SK-N-SH (cell line): Measurements from ENCODE around the gene KRT73. TPM values are rescaled to one million over a fixed set of nuclear protein-coding genes. Genes with fewer than 3 reads are reported as not detected.

Experiments
- CTCF ChIA-PET: fragments of 300-600, 350-600 bp; formaldehyde crosslinking; extraction: SDS; loops from one replicate; lab custom pipeline; 2021; lab: Yijun Ruan, JAX
- POLR2A ChIA-PET: fragments of 350-600 bp; sonication (Branson Sonifier 250); formaldehyde crosslinking; extraction: SDS; loops from one replicate; lab custom pipeline; 2020; ENCODE audit warnings: antibody characterized with exemption, inconsistent platforms; lab: Yijun Ruan, JAX
- DNase-seq: peaks from one replicate; pipeline ENCODE4 v3.0.0; 2012
- H2AFZ ChIP-seq: fragments of 200-600 bp; sonication (generic); 2 replicates; pipeline ENCODE4 v1.8.1; 2016; ENCODE audit warnings: antibody characterized with exemption, mild to moderate bottlenecking, low read depth
- H3F3A ChIP-seq: fragments of 200-600 bp; sonication (generic); replicated peaks from 2 replicates; pipeline ENCODE3; 2016; ENCODE audit warnings: antibody characterized with exemption, mild to moderate bottlenecking; ENCODE audit not compliant: insufficient read depth
- H3K27ac ChIP-seq, 2 experiments: fragments of 200-500 bp in 1 of 2; fragments of 200-600 bp in 1 of 2; sonication (Bioruptor generic) in 1 of 2; sonication (generic), shearing (Covaris generic) in 1 of 2; 2 replicates each; pipeline versions ENCODE4 v1.5.1 to v1.6.1; 2014 to 2016; ENCODE audit warnings: low read depth in 2 of 2, inconsistent platforms in 1 of 2, low read length in 1 of 2, mild to moderate bottlenecking in 1 of 2, mixed read lengths in 1 of 2
- H3K27me3 ChIP-seq: fragments of 200-600 bp; sonication (generic), shearing (Covaris generic); 2 replicates; pipeline ENCODE4 v1.6.1; 2016; ENCODE audit warnings: mixed run types; ENCODE audit not compliant: insufficient read depth
- H3K36me3 ChIP-seq, 2 experiments: fragments of 200-500 bp in 1 of 2; fragments of 200-600 bp in 1 of 2; sonication (Bioruptor generic) in 1 of 2; sonication (generic) in 1 of 2; replicated peaks in 1 of 2; 2 replicates each; pipeline versions ENCODE3 to v1.5.1; 2014 to 2016; ENCODE audit warnings: low read length in 1 of 2, mild to moderate bottlenecking in 1 of 2; ENCODE audit not compliant: insufficient read depth in 2 of 2, control insufficient read depth in 1 of 2
- H3K4me1 ChIP-seq, 2 experiments: fragments of 200-500 bp in 1 of 2; fragments of 200-600 bp in 1 of 2; sonication (Bioruptor generic) in 1 of 2; sonication (generic), shearing (Covaris generic) in 1 of 2; 2 replicates each; pipeline versions ENCODE4 v1.5.1 to v1.6.1; 2014 to 2016; ENCODE audit warnings: low read depth in 1 of 2, low read length in 1 of 2, mixed run types in 1 of 2; ENCODE audit not compliant: insufficient read depth in 2 of 2, control insufficient read depth in 1 of 2
- H3K4me2 ChIP-seq: fragments of 200-600 bp; sonication (generic), shearing (Covaris generic); 2 replicates; pipeline ENCODE4 v1.6.1; 2017; ENCODE audit warnings: mixed run types
- H3K4me3 ChIP-seq, 2 experiments: fragments of 200-500 bp in 1 of 2; fragments of 200-600 bp in 1 of 2; sonication (Bioruptor generic) in 1 of 2; sonication (generic), shearing (Covaris generic) in 1 of 2; 2 replicates each; pipeline versions ENCODE4 v1.5.1 to v1.8.1; 2014 to 2016; ENCODE audit warnings: low read depth in 2 of 2, inconsistent platforms in 1 of 2, low read length in 1 of 2, mild to moderate bottlenecking in 1 of 2, mixed read lengths in 1 of 2, moderate library complexity in 1 of 2
- H3K79me2 ChIP-seq: fragments of 200-600 bp; sonication (generic); 2 replicates; pipeline ENCODE4 v1.8.1; 2017; ENCODE audit warnings: mild to moderate bottlenecking; ENCODE audit not compliant: insufficient read depth
- H3K9ac ChIP-seq: fragments of 200-600 bp; sonication (generic); 2 replicates; pipeline ENCODE4 v1.6.1; 2017; ENCODE audit warnings: mixed run types
- H3K9me2 ChIP-seq: fragments of 200-600 bp; sonication (generic); 2 replicates; pipeline ENCODE4 v1.6.1; 2017; ENCODE audit warnings: mixed run types
- H3K9me3 ChIP-seq: fragments of 200-600 bp; sonication (generic); 2 replicates; pipeline ENCODE4 v1.6.1; 2017; ENCODE audit warnings: mixed run types, mild to moderate bottlenecking, moderate library complexity
- H4K20me1 ChIP-seq: fragments of 200-600 bp; sonication (generic); 2 replicates; pipeline ENCODE4 v1.6.1; 2017; ENCODE audit warnings: mild to moderate bottlenecking, mixed run types; ENCODE audit not compliant: insufficient read depth
- CHD2 ChIP-seq: fragments of 150-350 bp; IDR thresholded peaks from 2 replicates; pipeline ENCODE4 v1.6.1; 2018; ENCODE audit warnings: low read length; ENCODE audit not compliant: partially characterized antibody
- ELF1 ChIP-seq: IDR thresholded peaks from 2 replicates; pipeline ENCODE4 v1.4.0; 2012
- FOSL2 ChIP-seq: IDR thresholded peaks from 2 replicates; pipeline ENCODE4 v1.4.0; 2012; ENCODE audit warnings: low read depth, mild to moderate bottlenecking, moderate library complexity, borderline replicate concordance
- FOXJ3 ChIP-seq: sonication (generic); formaldehyde crosslinking; IDR thresholded peaks from 2 replicates; pipeline ENCODE4 v1.5.1; 2020; ENCODE audit warnings: mild to moderate bottlenecking, missing genetic modification reagents
- FOXM1 ChIP-seq: IDR thresholded peaks from 2 replicates; pipeline ENCODE4 v1.4.0; 2012; ENCODE audit warnings: low read depth, mild to moderate bottlenecking
- IRF3 ChIP-seq: fragments of 150-350 bp; IDR thresholded peaks from 2 replicates; pipeline ENCODE4 v1.6.1; 2016; ENCODE audit warnings: mild to moderate bottlenecking, low read depth, low read length
- MAX ChIP-seq: IDR thresholded peaks from 2 replicates; pipeline ENCODE4 v1.4.0; 2012; ENCODE audit warnings: low read depth
- MEF2A ChIP-seq: IDR thresholded peaks from 2 replicates; pipeline ENCODE4 v1.4.0; 2012; ENCODE audit warnings: low read depth, borderline replicate concordance
- POLR2AphosphoS5 ChIP-seq: IDR thresholded peaks from 2 replicates; pipeline ENCODE4 v1.6.1; 2012; ENCODE audit warnings: low read depth, low read length
- RAD21 ChIP-seq: IDR thresholded peaks from 2 replicates; pipeline ENCODE4 v1.6.1; 2012; ENCODE audit warnings: mild to moderate bottlenecking, low read length
- RCOR1 ChIP-seq: fragments of 150-350 bp; IDR thresholded peaks from 2 replicates; pipeline ENCODE4 v1.6.1; 2017; ENCODE audit warnings: antibody characterized with exemption, low read length
- REST ChIP-seq: IDR thresholded peaks from 2 replicates; pipeline ENCODE4 v1.6.1; 2012; ENCODE audit warnings: mild to moderate bottlenecking, low read depth, low read length, moderate library complexity
- RFX5 ChIP-seq: IDR thresholded peaks from 2 replicates; pipeline ENCODE4 v1.6.1; 2012; ENCODE audit warnings: mild to moderate bottlenecking, improper control_type of control experiment, low read length
- SMC3 ChIP-seq: IDR thresholded peaks from 2 replicates; pipeline ENCODE4 v1.6.1; 2012; ENCODE audit warnings: low read depth, low read length, improper control_type of control experiment
- TEAD4 ChIP-seq: IDR thresholded peaks from 2 replicates; pipeline ENCODE4 v1.4.0; 2012; ENCODE audit warnings: mild to moderate bottlenecking, borderline replicate concordance; ENCODE audit not compliant: insufficient read depth
- USF1 ChIP-seq: IDR thresholded peaks from 2 replicates; pipeline ENCODE4 v1.4.0; 2012; ENCODE audit warnings: low read depth, borderline replicate concordance
- YY1 ChIP-seq: IDR thresholded peaks from 2 replicates; pipeline ENCODE4 v1.4.0; 2012; ENCODE audit warnings: low read depth, mild to moderate bottlenecking
- ZBTB33 ChIP-seq: IDR thresholded peaks from 2 replicates; pipeline ENCODE4 v1.4.0; 2012; ENCODE audit warnings: low read depth, borderline replicate concordance
- WGBS: methylation state at CpG from one replicate; pipeline ENCODE4 v1.1.6; 2017; ENCODE audit warnings: low lambda C conversion rate; 5-methylcytosine and 5-hydroxymethylcytosine counted together
- polyA plus RNA-seq, 3 experiments: library from polyadenylated mRNA; depleted of rRNA; stranded (reverse); fragments of >200 nt; gene quantifications; 2 replicates each; pipeline ENCODE4 v1.2.3, GENCODE V29; 2012

KRT73 gene
- polyA plus RNA-seq, 1 of the 3 experiments (the other 2 are of a cell fraction) = not detected

- Histone ChIP-seq H2AFZ (no peak overlapping the region), H3K9ac (no peak overlapping the region), H3K27me3 (peaks cover 34% of the 10 kb centered on the region; the same call in 1 of the 2 replicates), H3K9me2 (no peaks in the 10 kb centered on the region), H3K4me3 (no peak overlapping the region), H3K4me2 (no peak overlapping the region), H4K20me1 (no peaks in the 10 kb centered on the region), H3K9me3 (no peaks in the 10 kb centered on the region), H3K79me2 (no peaks in the 10 kb centered on the region), H3K4me1 (no peaks in the 10 kb centered on the region), H3K36me3 (no peaks in the 10 kb centered on the region), H3F3A (no peaks in the 10 kb centered on the region), H3K27ac (no peak overlapping the region)
- CTCF ChIA-PET = interaction anchor here (0.7 kb wide), 1 partner anchor 8 kb away, joined by 3 read pairs; no protein-coding TSS in a partner anchor
- WGBS = 23% methylated on average over 10 of the region's 10 CpGs
- no peak for DNase-seq
- TF ChIP-seq MAX = no peak
- no peak for TF ChIP-seq ELF1
- TF ChIP-seq IRF3 = no peak
- no peak for TF ChIP-seq POLR2AphosphoS5
- TF ChIP-seq SMC3 = no peak
- TF ChIP-seq TEAD4 = no peak
- POLR2A ChIA-PET = no interaction called here
Observed at GRCh38 chr12:52662093-52662917, 43.9 kb upstream of the KRT73 start.

GRCh38 chr12:52661668-52662067 lies 43.3 kb upstream of the KRT73 start:
- no peak for DNase-seq
- Histone ChIP-seq H3K9ac (no peak overlapping the region), H3K36me3 (no peaks in the 10 kb centered on the region), H3K4me1 (no peaks in the 10 kb centered on the region), H4K20me1 (no peaks in the 10 kb centered on the region), H3K9me3 (no peaks in the 10 kb centered on the region), H3K27ac (no peak overlapping the region), H3K79me2 (no peaks in the 10 kb centered on the region), H2AFZ (no peak overlapping the region), H3K4me2 (no peak overlapping the region), H3K27me3 (peaks cover 39% of the 10 kb centered on the region; the same call in 1 of the 2 replicates), H3F3A (no peaks in the 10 kb centered on the region), H3K9me2 (no peaks in the 10 kb centered on the region), H3K4me3 (no peak overlapping the region)
- ChIA-PET CTCF (interaction anchor here (1.2 kb wide), 1 partner anchor 18 kb away, joined by 3 read pairs; no protein-coding TSS in a partner anchor), POLR2A (no interaction called here)
- 36% methylated on average over 3 of the region's 3 CpGs for WGBS
- TF ChIP-seq REST (no peak), ZBTB33 (no peak), MEF2A (no peak), RAD21 (no peak), RFX5 (no peak), CHD2 (no peak), FOXM1 (no peak), USF1 (no peak), FOSL2 (no peak), FOXJ3 (CRISPR knock-in tag) (no peak), RCOR1 (no peak), YY1 (no peak)
